Nephron progenitor cell (in vitro differentiated cells): ENCODE results near the gene NMRK1.

ENCODE experiments used
- DNase-seq: peaks from one replicate; pipeline ENCODE4 v3.0.0; 2021
- H3K27ac Mint-ChIP-seq: 2 replicates; pipeline ENCODE4 v1.8.0; 2021; ENCODE audit warnings: mild to moderate bottlenecking, moderate library complexity, mixed read lengths
- H3K27me3 Mint-ChIP-seq: 2 replicates; pipeline ENCODE4 v1.8.0; 2021; ENCODE audit warnings: mild to moderate bottlenecking, low read depth, mixed read lengths; ENCODE audit not compliant: poor library complexity
- H3K36me3 Mint-ChIP-seq: 2 replicates; pipeline ENCODE4 v1.8.0; 2021; ENCODE audit warnings: low read depth, mixed read lengths
- H3K4me1 Mint-ChIP-seq: 2 replicates; pipeline ENCODE4 v1.8.0; 2021; ENCODE audit warnings: mixed read lengths
- H3K4me3 Mint-ChIP-seq: 2 replicates; pipeline ENCODE4 v1.8.0; 2021; ENCODE audit warnings: mild to moderate bottlenecking, moderate library complexity, mixed read lengths
- H3K9me3 Mint-ChIP-seq: 2 replicates; pipeline ENCODE4 v1.8.0; 2021; ENCODE audit warnings: mild to moderate bottlenecking, moderate library complexity, mixed read lengths
- CTCF ChIP-seq: fragments of 200-600 bp; sonication (generic); IDR thresholded peaks from 2 replicates; pipeline ENCODE4 v1.5.0; 2021; ENCODE audit warnings: antibody characterized with exemption

Gene NMRK1

GRCh38 chr9:75019022-75019421 is 68.9 kb downstream of the NMRK1 start:
- no peak for DNase-seq
- H3K36me3 Mint-ChIP-seq, result peaks cover 53% of the 10 kb centered on the region
- peaks cover 10% of the 10 kb centered on the region for H3K4me1 Mint-ChIP-seq
- no peak for TF ChIP-seq CTCF
- H3K27ac Mint-ChIP-seq, result no peak overlapping the region
- H3K4me3 Mint-ChIP-seq, result no peak overlapping the region
- H3K27me3 Mint-ChIP-seq, result no peaks in the 10 kb centered on the region
- H3K9me3 Mint-ChIP-seq, result peaks cover 6% of the 10 kb centered on the region

- Mint-ChIP-seq H3K4me1 (no peaks in the 10 kb centered on the region), H3K27ac (no peak overlapping the region), H3K27me3 (no peaks in the 10 kb centered on the region), H3K9me3 (peaks cover 6% of the 10 kb centered on the region), H3K36me3 (peaks cover 54% of the 10 kb centered on the region), H3K4me3 (no peak overlapping the region)
- no peak for DNase-seq
- TF ChIP-seq CTCF, result no peak
These were observed 70.6 kb downstream of the NMRK1 start for GRCh38 chr9:75017378-75017777.

GRCh38 chr9:75013735-75014134 is 74.2 kb downstream of the NMRK1 start:
- TF ChIP-seq CTCF, result no peak
- H3K27me3 Mint-ChIP-seq, result no peaks in the 10 kb centered on the region
- DNase-seq, result no peak
- H3K4me3 Mint-ChIP-seq, result no peak overlapping the region
- H3K4me1 Mint-ChIP-seq, result no peaks in the 10 kb centered on the region
- no peak overlapping the region for H3K27ac Mint-ChIP-seq
- peaks cover 7% of the 10 kb centered on the region for H3K9me3 Mint-ChIP-seq
- H3K36me3 Mint-ChIP-seq, result peaks cover 59% of the 10 kb centered on the region
